Measurements from ENCODE around the gene TRPM8. TPM values are rescaled to one million over a fixed set of nuclear protein-coding genes. Genes with fewer than 3 reads are reported as not detected.

Gene TRPM8
- total RNA-seq, 1 donor from 2014 or later = not detected

DNA sequence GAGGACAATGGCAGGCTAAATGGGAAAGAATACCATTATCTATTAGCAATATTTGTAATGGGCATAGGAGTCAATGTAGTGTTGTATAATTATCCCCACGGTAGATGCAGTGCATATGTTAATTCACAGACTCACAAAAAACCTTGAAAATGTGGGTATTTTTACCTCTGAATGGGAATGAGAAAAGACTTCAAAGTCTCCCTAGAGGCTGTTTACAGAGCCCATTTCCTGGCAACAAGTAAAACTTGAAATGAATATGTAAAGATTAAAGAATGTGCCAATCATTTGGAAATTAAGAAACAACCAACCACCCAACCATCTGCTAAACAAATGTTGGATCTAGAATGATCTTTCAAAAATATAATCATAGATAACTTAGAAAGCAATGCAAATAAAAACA is 27.1 kb downstream of the TRPM8 start:
- no peaks in the 10 kb centered on the region for H3K36me3 ChIP-seq
- no peak overlapping the region for H3K27ac ChIP-seq
- H3K9me3 ChIP-seq = no peaks in the 10 kb centered on the region
- DNase-seq (ENCODE audit: extremely low spot score in 2 of 2) = no peak
- TF ChIP-seq POLR2AphosphoS5 (IDR thresholded peaks at IDR 0.05; ENCODE audit: insufficient read depth in 1 of 2, low read depth in 1 of 2) (no peak), POLR2A (IDR thresholded peaks at IDR 0.05) (no peak)
- TF ChIP-seq, protein P1, sequence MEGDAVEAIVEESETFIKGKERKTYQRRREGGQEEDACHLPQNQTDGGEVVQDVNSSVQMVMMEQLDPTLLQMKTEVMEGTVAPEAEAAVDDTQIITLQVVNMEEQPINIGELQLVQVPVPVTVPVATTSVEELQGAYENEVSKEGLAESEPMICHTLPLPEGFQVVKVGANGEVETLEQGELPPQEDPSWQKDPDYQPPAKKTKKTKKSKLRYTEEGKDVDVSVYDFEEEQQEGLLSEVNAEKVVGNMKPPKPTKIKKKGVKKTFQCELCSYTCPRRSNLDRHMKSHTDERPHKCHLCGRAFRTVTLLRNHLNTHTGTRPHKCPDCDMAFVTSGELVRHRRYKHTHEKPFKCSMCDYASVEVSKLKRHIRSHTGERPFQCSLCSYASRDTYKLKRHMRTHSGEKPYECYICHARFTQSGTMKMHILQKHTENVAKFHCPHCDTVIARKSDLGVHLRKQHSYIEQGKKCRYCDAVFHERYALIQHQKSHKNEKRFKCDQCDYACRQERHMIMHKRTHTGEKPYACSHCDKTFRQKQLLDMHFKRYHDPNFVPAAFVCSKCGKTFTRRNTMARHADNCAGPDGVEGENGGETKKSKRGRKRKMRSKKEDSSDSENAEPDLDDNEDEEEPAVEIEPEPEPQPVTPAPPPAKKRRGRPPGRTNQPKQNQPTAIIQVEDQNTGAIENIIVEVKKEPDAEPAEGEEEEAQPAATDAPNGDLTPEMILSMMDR (IDR thresholded peaks at IDR 0.05) = no peak
- no peak overlapping the region for H3K4me3 ChIP-seq
- intact Hi-C loops (cut with DNase I) = no loop called here
- H3K4me1 ChIP-seq = no peaks in the 10 kb centered on the region
- no peaks in the 10 kb centered on the region for H3K27me3 ChIP-seq

DNA sequence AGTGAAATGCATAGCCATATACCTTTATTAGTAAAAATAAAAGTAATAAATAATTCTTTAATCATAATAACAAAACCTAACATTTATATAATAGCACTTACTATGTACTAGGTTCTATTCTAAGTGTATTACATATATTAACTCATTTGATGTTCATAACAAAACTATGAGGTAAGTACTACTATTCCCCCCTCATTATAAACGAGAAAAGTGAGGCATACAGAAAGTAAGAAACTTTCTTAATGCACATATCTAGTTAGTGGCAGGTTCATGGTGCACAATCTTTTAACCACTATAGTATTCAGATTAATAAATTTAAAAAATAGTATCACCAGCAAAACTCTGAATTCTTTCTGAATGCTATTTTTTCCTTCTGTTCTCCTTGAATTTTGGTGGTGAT is 27.5 kb downstream of the TRPM8 start:
- H3K9me3 ChIP-seq = no peaks in the 10 kb centered on the region
- H3K27me3 ChIP-seq = no peaks in the 10 kb centered on the region
- intact Hi-C loops (cut with DNase I) = no loop called here
- no peak overlapping the region for H3K4me3 ChIP-seq
- DNase-seq (ENCODE audit: extremely low spot score in 2 of 2) = no peak
- H3K27ac ChIP-seq = no peak overlapping the region
- TF ChIP-seq POLR2A (IDR thresholded peaks at IDR 0.05) = no peak
- TF ChIP-seq, protein P1 (IDR thresholded peaks at IDR 0.05) = no peak
- no peak for TF ChIP-seq POLR2AphosphoS5 (IDR thresholded peaks at IDR 0.05; ENCODE audit: insufficient read depth in 1 of 2, low read depth in 1 of 2)
- no peaks in the 10 kb centered on the region for H3K36me3 ChIP-seq
- H3K4me1 ChIP-seq = no peaks in the 10 kb centered on the region

DNA sequence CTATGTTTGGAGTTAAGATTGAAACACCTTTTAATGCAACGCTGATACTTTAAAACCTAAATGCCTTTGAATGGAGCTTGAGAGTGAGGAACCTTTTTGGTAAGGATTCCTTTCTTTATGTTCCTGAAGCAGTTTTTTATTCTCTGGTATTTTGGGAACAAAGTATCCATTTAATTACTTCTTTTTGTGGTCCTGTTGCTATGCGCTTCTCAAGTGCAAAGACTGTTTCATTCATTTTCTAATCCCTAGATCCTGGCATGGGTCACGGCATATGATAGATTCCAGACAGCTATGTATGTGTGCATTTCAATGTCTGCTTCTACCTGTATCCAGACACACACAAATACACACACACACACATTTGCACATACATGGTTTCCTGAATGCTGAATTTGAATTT is 28.0 kb downstream of the TRPM8 start:
- Histone ChIP-seq H3K4me1 (no peaks in the 10 kb centered on the region), H3K36me3 (no peaks in the 10 kb centered on the region), H3K4me3 (no peak overlapping the region), H3K9me3 (no peaks in the 10 kb centered on the region), H3K27ac (no peak overlapping the region), H3K27me3 (no peaks in the 10 kb centered on the region)
- intact Hi-C loops (cut with DNase I) = no loop called here
- TF ChIP-seq POLR2AphosphoS5 (IDR thresholded peaks at IDR 0.05; ENCODE audit: insufficient read depth in 1 of 2, low read depth in 1 of 2) = no peak
- DNase-seq (ENCODE audit: extremely low spot score in 2 of 2) = no peak

GRCh38 chr2:233950078-233950825 is 33.1 kb downstream of the TRPM8 start:
- DNase-seq (ENCODE audit: extremely low spot score in 2 of 2) = no peak
- H3K4me3 ChIP-seq = no peak overlapping the region

DNA sequence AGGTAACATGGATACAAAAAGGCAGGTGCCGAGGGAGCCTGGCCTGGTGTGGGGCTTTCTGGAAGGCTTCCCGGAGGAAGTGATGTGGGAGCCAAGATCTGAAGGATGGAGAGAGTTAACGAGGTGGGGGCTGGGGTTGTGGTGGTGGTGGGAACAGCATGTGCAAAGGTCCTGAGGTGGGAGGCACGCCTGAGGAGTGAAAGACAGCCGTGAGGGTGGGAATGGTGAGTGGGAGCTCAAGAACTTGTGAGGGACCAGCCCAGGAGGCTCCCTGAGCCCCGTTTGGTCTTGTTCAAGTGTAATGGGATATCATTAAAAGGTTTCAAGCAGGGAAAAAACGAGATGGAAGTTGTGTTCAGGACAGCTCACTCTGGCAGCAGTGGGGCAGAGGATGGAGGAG is 35.2 kb downstream of the TRPM8 start:
- no peak for DNase-seq (ENCODE audit: extremely low spot score in 2 of 2)
- no peak overlapping the region for H3K4me3 ChIP-seq
- H3K9me3 ChIP-seq = no peaks in the 10 kb centered on the region
- no peak overlapping the region for H3K27ac ChIP-seq
- H3K27me3 ChIP-seq = no peaks in the 10 kb centered on the region
- intact Hi-C loops (cut with DNase I) = no loop called here
- H3K4me1 ChIP-seq = no peaks in the 10 kb centered on the region
- H3K36me3 ChIP-seq = no peaks in the 10 kb centered on the region
- TF ChIP-seq, protein P1 (IDR thresholded peaks at IDR 0.05) = no peak
- TF ChIP-seq POLR2A (IDR thresholded peaks at IDR 0.05) (no peak), POLR2AphosphoS5 (IDR thresholded peaks at IDR 0.05; ENCODE audit: insufficient read depth in 1 of 2, low read depth in 1 of 2) (no peak)

More at GRCh38 chr2:233950078-233950825, 33.1 kb downstream of the TRPM8 start:
- Histone ChIP-seq H3K9me3 (no peaks in the 10 kb centered on the region), H3K4me1 (no peaks in the 10 kb centered on the region), H3K27ac (no peak overlapping the region), H3K36me3 (no peaks in the 10 kb centered on the region), H3K27me3 (no peaks in the 10 kb centered on the region)
- TF ChIP-seq POLR2AphosphoS5 (IDR thresholded peaks at IDR 0.05; ENCODE audit: insufficient read depth in 1 of 2, low read depth in 1 of 2) = no peak
- TF ChIP-seq POLR2A (IDR thresholded peaks at IDR 0.05) = no peak
- TF ChIP-seq, protein P1 (IDR thresholded peaks at IDR 0.05) = no peak
- intact Hi-C loops (cut with DNase I) = no loop called here
